Fibroblast of skin of scalp (primary cell): ENCODE measurements around the gene DIAPH1.

Source experiments
- DNase-seq: peaks from one replicate; pipeline ENCODE4 v3.0.0-alpha.2; 2013

The DIAPH1 gene

GRCh38 chr5:141518618-141519015, 100.2 kb downstream of the DIAPH1 start:
- DNase-seq = no peak

GRCh38 chr5:141517880-141518617, 100.8 kb downstream of the DIAPH1 start:
- peak; percentile 66 for DNase-seq

- DNase-seq = no peak
Measured at GRCh38 chr5:141517312-141517711, 101.5 kb downstream of the DIAPH1 start.

GRCh38 chr5:141516672-141517025, 102.2 kb downstream of the DIAPH1 start:
- DNase-seq = no peak

GRCh38 chr5:141515946-141516671, 102.7 kb downstream of the DIAPH1 start:
- DNase-seq = no peak

GRCh38 chr5:141515141-141515540, 103.7 kb downstream of the DIAPH1 start:
- DNase-seq = no peak

- DNase-seq = peak; percentile 73
Measured at GRCh38 chr5:141514330-141515133, 104.3 kb downstream of the DIAPH1 start.

GRCh38 chr5:141513627-141514329, 105.0 kb downstream of the DIAPH1 start:
- DNase-seq = peak; percentile 87

- DNase-seq = peak; percentile 59
Measured at GRCh38 chr5:141512911-141513626, 105.7 kb downstream of the DIAPH1 start.

GRCh38 chr5:141512390-141512910, 106.3 kb downstream of the DIAPH1 start:
- DNase-seq = peak; percentile 72

GRCh38 chr5:141511771-141512325, 107.0 kb downstream of the DIAPH1 start:
- no peak for DNase-seq

- no peak for DNase-seq
Measured at GRCh38 chr5:141510850-141511601, 107.8 kb downstream of the DIAPH1 start.

GRCh38 chr5:141510160-141510559, 108.6 kb downstream of the DIAPH1 start:
- DNase-seq = no peak

- DNase-seq = peak; percentile 98
Measured at GRCh38 chr5:141508798-141509611, 109.8 kb downstream of the DIAPH1 start.

- DNase-seq = no peak
Measured at GRCh38 chr5:141508440-141508797, 110.4 kb downstream of the DIAPH1 start.

GRCh38 chr5:141507387-141508091, 111.3 kb downstream of the DIAPH1 start:
- peak; percentile 87 for DNase-seq

GRCh38 chr5:141506381-141507155, 112.2 kb downstream of the DIAPH1 start:
- no peak for DNase-seq

- no peak for DNase-seq
Measured at GRCh38 chr5:141504216-141504615, 114.6 kb downstream of the DIAPH1 start.
